ENCODE data around the gene TOX4.

The TOX4 gene

DNA sequence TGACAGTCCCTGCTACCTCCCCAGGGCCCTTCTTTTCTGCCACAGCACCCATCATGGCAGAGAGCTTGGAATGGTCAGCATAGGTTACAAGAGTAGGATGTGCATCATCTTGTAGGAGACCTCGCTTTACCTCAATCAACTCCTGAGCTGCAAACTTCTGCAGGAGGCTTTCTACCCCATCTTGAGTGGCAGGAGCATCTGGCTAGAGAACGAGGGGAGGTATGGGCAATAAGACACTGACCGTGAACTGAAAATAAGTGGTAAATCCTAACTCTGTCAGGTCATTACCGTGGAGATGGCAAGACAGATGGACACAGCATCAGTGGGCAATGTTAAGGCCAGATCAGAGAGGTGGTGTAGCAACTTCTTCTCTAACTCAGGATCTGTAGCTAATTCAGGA is 26.4 kb downstream of the TOX4 start:
- DNase-seq, result no peak

DNA sequence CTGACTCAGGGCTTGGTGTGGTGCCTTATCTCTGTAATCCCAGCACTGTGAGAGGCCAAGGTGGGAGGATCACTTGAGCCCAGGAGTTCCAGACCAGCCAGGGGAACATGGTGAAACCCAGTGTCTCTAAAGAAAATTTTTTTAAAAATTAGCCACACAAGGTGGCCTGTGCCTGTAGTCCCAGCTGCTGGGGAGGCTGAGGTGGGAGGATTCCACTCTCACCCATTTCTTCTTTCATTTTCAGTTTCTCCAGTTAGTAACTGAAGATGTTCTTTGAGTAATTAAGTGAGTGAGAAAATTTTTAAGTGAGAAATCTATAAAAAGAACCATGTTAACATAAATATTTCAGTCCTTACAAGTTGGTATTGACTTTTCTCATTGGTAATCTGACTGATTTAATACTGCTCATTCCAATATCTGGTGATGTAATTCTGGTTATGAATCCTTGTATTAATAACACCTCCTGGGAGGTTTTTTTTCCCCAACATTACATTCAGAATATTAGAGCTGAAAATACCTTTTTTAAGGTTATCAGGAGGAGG is 28.1 kb downstream of the TOX4 start:
- DNase-seq, result no peak

DNA sequence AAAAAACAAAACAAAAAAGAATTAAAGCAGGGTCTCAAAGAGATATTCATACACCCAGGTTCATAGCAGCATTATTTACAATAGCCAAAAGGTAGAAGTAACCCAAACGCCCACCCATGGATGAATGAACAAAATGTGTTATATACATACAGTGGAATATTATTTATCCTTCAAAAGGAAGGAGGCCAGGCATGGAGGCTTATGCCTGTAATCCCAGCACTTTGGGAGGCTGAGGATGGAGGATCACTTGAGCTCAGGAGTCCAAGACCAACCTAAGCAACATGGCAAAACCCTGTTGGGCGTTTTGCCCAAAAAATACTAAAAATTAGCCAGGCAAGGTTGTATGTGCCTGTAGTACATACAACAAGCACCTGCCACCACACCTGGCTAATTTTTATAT is 29.6 kb downstream of the TOX4 start:
- DNase-seq, result no peak

DNA sequence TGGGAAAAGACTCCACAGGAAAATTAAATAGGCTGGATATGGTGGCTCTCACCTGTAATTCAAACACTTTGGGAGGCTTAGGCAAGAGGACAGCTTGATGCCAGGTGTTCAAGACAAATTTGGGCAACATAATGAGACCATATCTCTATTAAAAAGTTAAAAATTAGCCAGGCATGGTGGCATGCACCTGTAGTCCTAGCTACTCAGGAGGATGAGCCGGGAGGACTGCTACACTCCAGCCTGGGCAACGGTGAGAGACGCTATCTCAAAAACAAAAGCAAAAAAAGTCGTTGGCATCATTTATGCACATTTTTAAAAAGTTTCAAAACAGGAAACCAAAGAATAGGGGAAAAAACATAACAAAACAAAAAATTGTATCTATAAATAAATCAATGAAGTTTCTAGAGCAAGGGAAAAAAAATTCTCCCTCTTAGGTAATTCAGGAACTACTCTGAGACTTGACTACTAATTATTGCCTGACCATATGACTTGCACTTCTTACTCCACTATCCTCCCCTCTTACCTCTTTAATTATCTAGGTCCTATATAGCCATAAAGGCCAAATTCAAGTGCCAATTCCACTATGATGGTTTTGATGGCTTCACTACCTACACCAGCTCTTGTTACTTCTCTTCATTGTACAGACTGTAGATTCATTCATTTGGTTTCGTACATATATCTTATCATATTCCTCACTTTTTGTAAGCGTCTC is 32.6 kb downstream of the TOX4 start:
- DNase-seq, result no peak

DNA sequence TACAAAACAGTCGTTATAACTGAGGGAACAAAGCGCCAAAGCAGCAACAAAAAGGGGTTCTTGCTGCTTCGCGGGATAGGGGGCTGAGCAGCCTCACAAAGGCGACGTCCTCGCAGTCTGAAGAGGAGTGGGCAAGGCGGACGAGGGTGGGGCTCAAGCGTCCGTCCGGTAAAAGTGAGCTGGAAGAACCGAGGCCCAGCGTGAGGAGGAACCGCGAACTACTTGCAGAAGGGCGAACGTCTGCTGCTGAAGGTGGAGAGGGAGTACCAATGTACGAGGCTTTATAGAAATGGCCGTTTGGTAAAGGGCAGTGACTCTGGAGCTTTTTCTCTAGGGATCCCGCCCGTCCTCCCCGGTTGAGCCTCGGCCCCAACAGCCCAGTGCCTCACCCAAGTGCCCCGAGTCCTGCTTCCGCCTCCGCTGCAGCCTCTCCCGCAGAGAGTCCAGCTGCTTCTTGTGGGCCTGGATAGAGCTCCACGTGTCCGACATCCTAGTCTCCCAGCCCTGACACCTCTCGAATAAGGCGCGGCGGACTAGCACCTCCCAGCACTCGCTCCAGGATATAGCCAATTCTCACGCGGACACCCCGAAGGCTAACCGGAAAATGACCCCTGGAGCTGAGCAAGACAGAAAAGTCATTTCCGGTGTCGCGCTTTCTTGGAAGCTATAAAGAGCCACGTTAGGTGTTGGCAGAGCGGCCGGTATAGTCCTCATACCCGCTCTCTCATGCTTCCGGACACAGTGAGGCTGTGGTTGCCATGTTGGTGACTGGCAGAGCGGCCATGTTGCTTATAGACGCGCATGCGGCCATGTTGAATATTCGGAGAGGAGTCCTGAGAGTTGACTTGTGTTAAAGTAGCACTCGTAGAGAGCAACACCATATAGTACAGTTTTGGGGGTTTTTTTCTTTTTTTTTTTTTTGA is 34.0 kb downstream of the TOX4 start, which contains the start of gene METTL3:
Gene METTL3, minus strand, starts transcription at position 606 of the 923 bp plus-strand sequence. Its CDS starts 117 bp downstream, at position 489.
- peak; percentile 100 for DNase-seq

DNA sequence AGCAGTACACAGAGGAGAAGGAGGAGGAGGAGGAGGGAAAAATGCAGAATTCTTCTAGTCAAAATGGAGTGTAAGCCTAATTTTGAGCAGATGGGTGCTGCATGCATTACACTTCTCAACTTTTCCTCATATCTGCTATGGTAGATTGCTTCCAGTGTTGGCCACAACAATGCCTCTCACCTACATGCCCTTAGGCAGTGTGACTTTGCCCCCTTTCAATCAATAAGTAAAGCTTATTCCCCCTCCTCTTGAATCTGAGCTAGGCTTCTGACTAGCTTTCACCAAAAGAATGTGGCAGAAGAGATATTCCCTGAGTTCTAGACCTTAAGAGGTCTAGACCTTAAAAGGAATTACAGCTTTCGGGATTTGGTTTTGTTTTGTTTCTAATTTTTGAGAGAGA is 37.3 kb downstream of the TOX4 start:
- DNase-seq, result no peak

DNA sequence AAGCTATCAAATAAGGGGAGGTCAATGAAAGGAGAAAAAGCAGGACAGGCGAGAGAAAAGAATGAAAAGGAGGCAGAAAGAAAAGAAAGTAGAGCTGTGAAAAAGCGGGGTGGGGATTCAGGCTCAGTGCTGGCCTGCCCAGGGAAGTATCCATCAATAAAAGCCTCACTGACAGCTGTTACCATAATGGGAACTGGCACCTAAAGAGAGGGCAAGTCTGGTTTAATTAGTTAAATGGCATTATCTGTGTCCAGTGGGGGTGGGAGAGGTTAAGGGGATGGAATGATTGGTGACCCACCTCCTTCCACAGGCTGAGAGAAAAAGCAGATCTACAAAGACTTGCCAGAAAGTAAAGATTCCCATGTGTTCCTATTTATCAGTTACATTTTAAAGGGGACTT is 41.7 kb downstream of the TOX4 start:
- peak in 1 of 2 experiments; percentile 20 for DNase-seq

DNA sequence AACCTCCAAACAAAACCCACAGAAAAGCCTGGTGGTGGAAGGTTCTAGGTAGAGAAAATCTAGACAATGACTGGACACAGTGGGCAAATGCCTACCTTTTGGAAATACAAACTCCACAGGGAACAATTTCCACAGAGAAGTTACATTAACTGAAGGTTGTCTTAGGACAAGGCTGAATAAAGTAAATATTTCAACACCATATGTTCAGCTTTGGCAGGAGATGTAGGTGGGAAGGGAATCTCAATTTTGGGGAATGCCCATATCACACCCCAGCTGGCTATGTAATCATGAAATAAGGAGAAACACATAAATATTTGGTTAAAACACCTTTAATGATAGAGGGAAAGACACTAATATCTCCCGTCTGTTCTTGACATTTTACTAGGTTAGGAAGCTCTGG is 43.8 kb downstream of the TOX4 start:
- DNase-seq, result no peak

DNA sequence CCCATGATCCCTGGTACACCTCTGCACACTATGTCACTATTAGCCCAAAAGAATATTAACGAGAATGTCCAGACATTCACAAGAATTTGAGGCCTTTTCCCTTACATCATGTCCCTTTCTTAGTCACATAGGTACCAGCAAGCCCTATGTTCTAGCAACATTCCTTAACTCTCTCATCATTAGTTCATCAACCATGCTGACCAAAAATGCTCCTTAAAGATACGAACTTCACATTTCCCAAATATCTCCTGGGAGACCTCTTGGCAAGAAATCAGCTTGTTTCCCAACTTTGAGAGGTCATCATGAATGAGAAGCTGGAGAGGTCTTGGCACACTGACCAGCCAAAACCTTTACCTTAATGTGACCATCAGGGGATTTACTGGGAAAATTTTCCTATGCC is 44.5 kb downstream of the TOX4 start:
- no peak for DNase-seq

DNA sequence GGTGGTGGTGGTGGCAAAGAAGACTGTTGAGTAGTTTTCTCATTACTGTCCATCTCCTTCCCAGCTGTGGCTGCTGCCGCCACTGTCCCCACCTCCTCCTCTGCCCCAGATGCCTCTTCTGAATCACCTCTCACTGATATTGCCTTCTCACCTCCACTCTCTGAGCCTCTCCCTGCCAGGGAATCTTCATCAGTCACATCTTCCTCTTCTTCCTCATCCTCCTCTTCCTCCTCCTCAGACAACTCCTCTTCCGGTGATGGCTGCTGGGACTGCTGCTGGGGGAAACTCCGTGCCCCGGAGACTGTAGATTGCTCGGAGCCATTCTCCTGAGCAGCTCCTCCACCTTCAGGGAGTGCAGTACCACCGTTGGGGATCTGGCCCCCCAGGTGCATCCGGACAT is 46.2 kb downstream of the TOX4 start:
- no peak for DNase-seq

DNA sequence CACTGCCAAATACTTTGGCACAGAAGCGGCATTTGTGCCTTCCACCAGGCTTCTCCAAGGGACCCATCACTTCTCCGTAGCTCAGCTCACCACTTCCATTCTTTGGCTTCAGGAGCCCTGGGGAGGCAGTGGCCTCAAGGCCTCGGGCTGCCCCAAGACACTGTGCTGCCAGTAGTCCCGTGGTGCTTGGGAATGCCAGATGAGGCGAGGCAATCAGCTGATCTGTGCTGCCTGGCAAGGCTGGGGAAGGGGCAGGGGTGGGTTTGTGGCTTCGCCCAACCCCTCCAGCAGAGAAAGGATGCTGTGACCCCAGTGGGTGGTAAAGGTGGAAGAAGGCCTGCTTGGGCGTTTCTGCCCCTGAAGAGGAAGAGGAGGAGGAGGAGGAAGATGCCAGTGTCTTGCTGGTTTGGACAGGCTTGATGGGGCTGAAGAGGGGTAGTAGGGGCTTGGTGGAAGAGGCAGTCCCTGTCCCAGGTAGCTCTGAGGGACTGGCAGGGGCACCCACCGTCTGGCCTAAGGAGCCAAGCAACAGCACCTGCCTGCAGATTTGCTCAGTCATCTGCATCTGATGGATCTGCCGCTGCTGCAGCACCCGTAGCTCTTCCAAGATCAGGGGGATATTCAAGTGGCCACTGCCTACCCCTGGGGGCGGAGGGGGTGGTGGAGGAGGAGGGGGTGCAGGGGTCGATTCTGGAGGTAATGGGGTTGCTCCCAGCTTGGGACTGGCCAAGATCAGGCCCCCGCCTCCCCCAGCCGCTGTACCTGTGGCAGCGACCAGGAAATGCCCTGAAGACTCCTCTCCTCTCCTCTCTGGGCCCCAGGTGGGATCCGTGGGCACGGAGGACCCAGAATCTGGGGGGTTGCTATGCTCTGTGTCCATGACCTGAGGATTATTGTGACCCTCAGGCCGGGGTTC is 47.8 kb downstream of the TOX4 start:
- no peak for DNase-seq

DNA sequence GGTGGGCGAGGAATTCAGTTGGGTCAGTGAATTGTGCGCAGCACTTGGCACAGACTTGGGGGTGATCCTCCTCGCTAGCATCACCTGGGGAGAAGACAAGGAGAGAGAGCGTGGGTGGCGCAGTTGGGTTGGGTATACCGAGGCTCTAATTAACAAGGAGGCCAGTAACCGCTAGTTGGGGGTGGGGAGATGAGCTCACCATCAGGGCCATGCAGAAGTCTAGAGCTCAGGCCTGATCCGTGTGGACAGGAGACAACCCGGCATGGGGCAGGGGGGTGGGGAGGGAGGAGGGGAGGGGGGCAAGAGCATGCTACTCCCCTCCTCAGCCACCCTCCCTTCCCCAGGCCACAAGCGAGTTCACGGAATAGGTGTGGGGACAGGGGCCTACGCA is 48.6 kb downstream of the TOX4 start:
- DNase-seq, result peak in 1 of 2 experiments; percentile 53

DNA sequence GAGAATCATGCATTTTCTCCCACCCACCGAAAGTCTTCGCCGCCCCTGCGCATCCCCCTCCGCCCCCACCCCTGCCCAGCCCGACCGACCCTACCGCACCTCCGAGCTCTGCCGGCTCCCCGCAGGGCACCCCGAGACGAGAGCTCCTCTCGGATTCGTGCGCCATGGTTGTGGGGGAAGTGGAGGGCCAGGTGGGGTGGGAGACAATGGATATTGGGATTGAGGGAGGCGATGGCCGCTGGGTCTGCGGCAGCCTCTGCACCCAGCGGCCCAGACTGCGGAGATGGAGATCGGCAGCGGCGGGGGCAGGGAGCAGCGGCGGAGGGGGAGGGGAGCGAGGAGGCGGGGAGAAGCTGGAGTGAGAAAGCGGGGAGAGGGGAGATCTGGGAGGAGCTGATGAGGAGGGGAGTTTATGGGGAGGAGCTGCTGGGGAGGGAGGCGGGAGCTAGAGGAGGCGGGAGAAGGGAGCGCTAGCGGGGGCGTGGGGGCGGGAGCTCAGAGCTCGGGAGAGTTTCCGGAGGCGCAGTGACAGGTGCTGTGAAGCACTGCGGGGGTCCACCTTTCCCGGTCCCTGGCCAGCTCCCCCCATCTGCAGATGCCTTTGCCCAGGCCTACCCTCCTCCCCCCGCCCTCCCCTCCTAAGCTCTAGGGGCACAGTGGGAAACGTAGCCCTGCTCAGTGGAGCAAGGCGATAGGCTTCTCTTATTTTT is 49.1 kb downstream of the TOX4 start, which contains the start of gene SALL2:
Gene SALL2, minus strand, starts transcription at position 385 of the 710 bp plus-strand sequence. Its CDS starts 219 bp downstream, at position 166.
- peak; percentile 97 to 98 for DNase-seq

DNA sequence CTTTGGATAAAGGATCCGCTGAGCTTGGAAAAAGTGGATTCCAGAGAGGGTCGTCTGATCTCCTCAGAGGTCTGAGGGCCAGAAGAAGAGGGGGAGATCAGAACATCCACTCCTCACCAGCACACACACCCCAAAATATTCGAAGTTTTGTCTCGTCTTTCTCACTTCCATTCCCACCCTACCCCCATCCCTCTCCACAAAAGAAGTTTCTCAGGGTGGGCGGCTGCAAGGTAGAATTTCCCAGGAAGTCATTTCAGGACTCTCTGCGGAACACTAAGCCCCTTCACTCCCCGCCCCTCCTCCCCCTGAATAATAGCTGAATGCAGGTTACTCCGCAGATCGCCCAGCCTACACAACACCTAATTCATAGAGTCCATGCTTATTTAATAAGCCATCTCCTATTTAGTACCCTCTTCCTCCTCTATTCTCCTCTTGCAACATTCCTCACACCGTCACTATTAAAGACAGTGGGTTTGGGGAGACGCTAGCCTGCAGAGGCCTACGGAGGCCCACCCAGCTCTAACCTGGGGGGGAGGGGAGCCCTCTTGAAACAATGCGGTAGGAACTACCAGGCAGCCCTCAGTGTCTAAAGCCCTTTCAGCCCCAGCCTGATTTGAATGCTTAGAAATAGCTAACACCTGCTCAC is 49.8 kb downstream of the TOX4 start:
- DNase-seq, result peak; percentile 25 to 66

DNA sequence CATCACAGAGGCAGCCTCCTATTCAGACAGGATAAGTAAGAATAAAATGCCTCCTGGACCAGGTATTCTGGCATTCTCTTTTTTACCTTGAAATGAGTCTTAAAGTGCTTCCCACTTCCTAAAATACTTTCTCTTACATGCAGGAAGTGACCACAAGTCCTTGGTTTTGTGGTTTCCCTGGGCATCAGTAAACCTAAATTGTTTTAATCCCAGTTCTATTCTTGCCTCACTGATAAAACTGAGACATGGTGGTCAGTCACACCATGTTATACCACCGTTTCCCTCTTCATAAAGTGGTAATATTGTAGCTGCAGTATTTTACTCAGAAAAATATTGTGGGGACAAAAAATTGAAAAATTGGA is 50.3 kb downstream of the TOX4 start:
- DNase-seq, result no peak

DNA sequence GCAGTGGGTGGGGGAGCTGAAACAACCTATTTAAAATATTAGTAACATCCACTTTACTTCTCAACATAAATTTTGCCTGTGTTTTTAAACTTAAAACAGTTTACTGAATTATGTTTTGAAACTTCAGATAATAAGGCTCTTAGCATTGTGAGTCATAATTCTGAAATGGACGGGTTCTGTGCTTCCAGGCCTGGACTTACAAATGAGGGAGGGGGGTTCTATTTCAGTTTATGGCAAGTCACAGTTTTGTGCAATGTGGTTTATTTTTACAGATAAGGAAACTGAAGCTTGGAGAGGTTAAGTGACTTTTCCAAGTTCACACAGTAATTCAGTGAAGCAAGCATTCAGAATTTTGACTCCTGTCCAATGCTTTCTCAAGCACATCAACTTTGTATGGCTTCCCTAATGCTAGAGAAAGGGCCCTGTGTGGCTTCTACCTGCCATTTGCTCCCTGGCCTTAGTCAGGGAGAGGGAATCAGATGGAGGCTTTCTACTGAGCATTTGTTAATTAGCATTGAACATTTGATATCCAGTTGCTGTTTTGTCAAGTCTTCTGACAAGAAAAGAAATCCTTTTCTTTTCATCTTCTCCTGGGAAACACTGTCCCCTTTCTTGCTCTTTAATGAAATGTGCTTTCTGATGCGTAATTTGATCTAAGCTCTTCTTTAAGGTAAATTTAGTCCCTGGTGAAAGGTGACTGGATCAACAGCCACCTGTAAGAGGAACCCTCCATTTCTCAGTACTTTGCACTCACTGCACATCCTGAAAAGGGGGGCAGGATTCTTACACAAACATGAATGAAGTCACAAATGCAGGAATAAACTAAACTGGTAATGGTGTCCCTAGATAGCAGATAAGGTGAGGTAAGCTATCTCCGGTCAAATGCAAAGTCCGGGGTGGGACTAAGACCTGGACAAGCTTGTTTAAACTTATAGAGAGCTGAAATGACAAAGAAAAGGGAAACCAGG is 51.7 kb downstream of the TOX4 start:
- DNase-seq, result no peak

DNA sequence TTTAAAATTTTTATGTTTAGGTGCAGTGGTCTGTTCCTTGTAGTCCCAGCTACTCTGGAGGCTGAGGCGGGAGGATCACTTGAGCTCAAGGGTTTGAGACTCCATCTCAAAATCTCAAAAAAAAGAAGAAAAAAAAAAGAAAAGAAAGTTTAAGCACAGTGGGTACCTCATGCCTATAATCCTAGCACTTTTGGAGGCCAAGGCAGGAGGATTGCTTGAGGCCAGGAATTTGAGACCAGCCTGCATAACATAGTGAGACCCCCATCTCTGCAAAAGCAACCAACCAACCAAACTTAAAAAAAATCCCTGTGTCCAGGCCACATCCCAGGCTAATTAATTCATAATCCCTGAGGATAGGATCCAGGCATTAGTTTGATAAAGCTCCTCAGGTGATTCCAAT is 52.5 kb downstream of the TOX4 start:
- DNase-seq, result no peak

DNA sequence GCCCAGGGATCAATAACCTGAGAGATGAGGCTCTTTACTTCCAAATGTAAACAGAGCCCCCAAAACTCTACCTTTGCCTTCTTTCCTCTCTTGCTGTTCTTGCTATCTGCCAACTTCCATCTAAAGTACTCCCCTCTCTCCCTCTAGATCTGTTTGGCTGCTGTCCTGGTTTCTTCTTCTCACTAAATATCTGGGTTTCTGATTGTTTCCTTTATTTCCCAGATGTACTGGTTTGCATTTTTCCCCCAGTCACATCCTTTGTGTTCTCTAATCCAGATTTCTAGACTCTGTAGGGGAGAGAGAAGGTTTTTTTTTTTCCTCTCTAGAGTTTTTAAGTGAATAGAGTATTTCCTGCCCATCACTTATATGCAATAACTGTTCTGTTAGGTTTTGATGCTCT is 56.3 kb downstream of the TOX4 start:
- DNase-seq, result no peak

DNA sequence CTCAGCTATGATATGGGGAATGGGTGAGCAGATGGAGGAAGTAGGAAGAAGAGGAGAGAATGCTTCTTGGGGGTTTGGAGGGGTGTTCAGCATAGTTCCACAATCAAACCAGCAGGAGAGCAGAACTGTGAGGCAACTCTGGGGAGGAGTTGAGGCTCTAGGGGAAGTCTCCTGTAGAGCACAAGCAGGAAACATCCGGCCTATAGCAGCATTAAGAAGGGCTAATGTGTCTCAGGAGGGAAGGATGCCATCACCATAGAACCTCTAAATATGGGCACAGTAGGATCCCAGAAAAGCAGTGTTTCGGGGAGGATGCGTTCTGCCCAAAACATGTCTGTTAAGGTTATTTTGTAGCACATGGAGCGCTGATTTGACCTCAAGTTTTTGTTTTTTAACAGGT is 57.6 kb downstream of the TOX4 start:
- DNase-seq, result no peak
